T-helper 2 cell treated with Interferon-gamma antibody and Interleukin-4, amounts not matched to agents 5 μg/mL and 100 μg/mL, for 36 hours (primary cell): ENCODE results near the gene ZBTB47.

Source experiments
- DNase-seq: peaks from one replicate; pipeline ENCODE4 v3.0.0; 2021; ENCODE audit warnings: low spot score
- H3K27ac Mint-ChIP-seq: one replicate; pipeline ENCODE4 v1.8.0; 2021; ENCODE audit warnings: mild to moderate bottlenecking, mixed read lengths
- H3K27me3 Mint-ChIP-seq: one replicate; pipeline ENCODE4 v1.8.0; 2021; ENCODE audit warnings: low read depth, mixed read lengths
- H3K36me3 Mint-ChIP-seq: one replicate; pipeline ENCODE4 v1.8.0; 2021; ENCODE audit warnings: low read depth, mixed read lengths
- H3K4me1 Mint-ChIP-seq: one replicate; pipeline ENCODE4 v1.8.0; 2021; ENCODE audit warnings: low read depth, mixed read lengths
- H3K4me3 Mint-ChIP-seq: one replicate; pipeline ENCODE4 v1.8.0; 2022; ENCODE audit warnings: mild to moderate bottlenecking, moderate library complexity, mixed read lengths
- H3K9me3 Mint-ChIP-seq: one replicate; pipeline ENCODE4 v1.8.0; 2021; ENCODE audit warnings: mixed read lengths

Gene ZBTB47

DNA sequence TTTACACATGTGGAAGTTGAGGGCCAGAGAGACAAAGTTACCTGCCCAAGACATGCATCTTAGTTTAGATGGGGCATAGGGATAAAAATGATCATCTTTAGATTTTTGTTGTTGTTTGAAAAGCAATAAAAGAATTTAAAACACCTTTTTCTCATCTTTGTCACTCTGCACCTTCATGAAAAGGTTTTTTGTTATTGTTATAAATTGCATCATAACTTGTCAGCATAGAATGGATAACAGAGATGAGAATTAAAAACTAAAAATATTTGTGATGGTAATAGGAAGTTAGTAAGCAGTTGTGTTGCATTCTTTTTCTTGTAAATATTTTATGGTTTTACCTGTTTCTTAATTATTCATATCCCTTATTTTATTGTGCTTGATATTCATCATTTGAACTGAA, 13.4 kb upstream of the ZBTB47 start:
- H3K4me1 Mint-ChIP-seq = peaks cover 7% of the 10 kb centered on the region
- no peak overlapping the region for H3K27ac Mint-ChIP-seq
- no peak for DNase-seq
- H3K27me3 Mint-ChIP-seq = no peaks in the 10 kb centered on the region
- H3K4me3 Mint-ChIP-seq = no peak overlapping the region
- no peaks in the 10 kb centered on the region for H3K9me3 Mint-ChIP-seq
- peaks cover 36% of the 10 kb centered on the region for H3K36me3 Mint-ChIP-seq

DNA sequence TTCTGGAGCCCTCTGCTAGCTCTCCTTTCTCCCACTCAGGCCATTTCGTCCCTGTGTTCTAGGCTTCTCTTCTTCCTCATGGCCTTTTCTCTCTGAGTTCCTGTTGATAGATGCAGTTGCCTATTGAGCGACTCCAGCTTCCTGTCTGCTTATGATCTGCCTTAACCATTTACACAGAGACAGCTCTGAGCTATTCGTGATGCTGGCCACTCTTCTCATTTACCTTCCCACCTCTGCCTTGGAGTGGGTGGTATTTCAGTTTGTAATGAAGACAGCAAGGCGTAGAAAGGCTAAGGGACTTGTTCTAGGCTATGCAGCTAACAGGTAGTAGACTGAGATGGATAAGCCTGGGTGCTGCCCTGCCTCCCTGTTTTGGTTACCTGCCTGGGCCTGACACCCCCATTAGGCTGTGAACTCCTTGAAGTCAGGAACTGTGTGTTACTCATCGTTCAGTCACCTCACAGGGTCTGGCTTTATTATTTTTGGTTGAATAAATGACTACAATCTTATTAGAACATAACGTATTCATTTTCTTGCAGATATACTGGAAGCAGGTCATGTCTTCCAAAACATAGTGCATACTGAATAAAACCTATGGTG, 12.6 kb upstream of the ZBTB47 start:
- Mint-ChIP-seq H3K9me3 (no peaks in the 10 kb centered on the region), H3K36me3 (peaks cover 36% of the 10 kb centered on the region), H3K27ac (peak overlapping the region; percentile 55), H3K27me3 (no peaks in the 10 kb centered on the region), H3K4me1 (peaks cover 6% of the 10 kb centered on the region), H3K4me3 (peak overlapping the region; percentile 31)
- DNase-seq = no peak

DNA sequence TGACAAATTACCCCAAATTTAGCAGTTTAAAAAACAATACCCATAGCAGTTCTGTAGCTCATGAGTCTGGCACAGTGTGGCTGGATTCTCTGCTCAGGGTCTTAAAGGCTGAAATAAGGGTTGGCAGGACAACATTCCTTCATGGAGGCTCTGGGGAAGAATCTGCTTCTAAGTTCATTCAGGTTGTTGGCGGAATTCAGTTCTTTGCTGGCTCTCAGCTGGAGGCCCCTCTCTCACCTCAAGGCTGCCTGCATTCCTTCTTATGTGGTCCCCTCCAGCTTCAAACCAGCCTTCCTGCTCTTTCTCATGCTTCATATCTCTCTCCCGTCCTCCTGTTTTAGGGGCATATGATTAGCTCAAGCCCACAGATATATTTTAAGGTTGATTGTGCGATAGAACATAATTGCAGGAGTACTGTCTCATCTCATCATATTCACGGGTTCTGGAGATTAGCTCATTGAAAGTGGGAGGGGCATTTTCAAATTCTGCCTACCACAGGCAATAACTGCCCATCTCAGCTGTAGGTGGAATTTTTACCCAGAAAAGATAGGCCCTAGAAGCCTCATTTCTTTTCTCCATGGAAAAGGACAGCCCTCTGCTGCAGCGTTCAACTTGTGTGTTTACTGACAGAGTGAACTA, 5.6 kb upstream of the ZBTB47 start:
- Mint-ChIP-seq H3K27ac (no peak overlapping the region), H3K27me3 (peaks cover under 1% of the 10 kb centered on the region), H3K4me3 (no peak overlapping the region), H3K9me3 (no peaks in the 10 kb centered on the region), H3K36me3 (peaks cover 34% of the 10 kb centered on the region), H3K4me1 (peaks cover 5% of the 10 kb centered on the region)
- no peak for DNase-seq

DNA sequence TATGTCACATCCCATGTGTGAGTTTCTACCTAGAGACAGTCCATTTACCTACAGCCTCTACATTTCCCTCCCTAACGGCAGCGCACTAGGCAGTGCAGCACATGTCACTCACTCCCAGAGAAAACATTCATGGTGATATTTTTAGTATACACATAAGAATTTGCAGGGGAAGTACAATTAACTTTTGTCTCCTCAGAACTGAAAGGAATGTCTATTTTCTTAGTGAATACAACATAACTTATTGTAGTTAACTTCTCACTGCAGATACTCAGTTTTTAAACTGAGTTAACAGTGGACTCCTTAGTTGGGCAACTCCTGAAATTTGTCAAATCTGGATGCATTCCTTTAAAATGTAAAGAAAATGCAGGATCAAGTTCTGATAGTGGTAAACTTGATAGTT, 4.5 kb upstream of the ZBTB47 start:
- no peak for DNase-seq
- Mint-ChIP-seq H3K27me3 (peaks cover 11% of the 10 kb centered on the region), H3K36me3 (peaks cover 25% of the 10 kb centered on the region), H3K4me1 (peaks cover 13% of the 10 kb centered on the region), H3K27ac (no peak overlapping the region), H3K9me3 (no peaks in the 10 kb centered on the region), H3K4me3 (no peak overlapping the region)

DNA sequence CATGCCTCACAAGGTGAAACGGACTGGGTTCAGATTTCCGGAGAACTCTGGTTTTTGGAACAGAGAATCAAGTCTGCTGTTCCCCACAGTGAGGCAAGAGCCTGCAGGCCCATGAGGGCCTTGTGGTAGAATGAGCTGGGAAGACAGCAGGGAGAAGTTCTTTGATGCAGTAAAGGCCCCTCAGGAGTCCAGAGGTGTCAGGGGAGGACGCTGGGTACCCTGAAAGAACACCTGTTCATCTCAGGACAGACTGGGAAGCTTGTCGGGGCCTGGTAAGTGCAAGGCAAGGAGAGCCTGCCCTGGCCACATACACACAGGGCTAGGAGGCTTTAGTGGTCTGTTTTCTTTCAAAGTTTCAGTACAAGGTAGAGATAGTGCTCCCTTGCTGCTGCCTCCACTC, 3.7 kb upstream of the ZBTB47 start:
- H3K4me1 Mint-ChIP-seq = peaks cover 13% of the 10 kb centered on the region
- peaks cover 21% of the 10 kb centered on the region for H3K36me3 Mint-ChIP-seq
- no peak overlapping the region for H3K4me3 Mint-ChIP-seq
- peaks cover 11% of the 10 kb centered on the region for H3K27me3 Mint-ChIP-seq
- DNase-seq = no peak
- no peaks in the 10 kb centered on the region for H3K9me3 Mint-ChIP-seq
- H3K27ac Mint-ChIP-seq = no peak overlapping the region

DNA sequence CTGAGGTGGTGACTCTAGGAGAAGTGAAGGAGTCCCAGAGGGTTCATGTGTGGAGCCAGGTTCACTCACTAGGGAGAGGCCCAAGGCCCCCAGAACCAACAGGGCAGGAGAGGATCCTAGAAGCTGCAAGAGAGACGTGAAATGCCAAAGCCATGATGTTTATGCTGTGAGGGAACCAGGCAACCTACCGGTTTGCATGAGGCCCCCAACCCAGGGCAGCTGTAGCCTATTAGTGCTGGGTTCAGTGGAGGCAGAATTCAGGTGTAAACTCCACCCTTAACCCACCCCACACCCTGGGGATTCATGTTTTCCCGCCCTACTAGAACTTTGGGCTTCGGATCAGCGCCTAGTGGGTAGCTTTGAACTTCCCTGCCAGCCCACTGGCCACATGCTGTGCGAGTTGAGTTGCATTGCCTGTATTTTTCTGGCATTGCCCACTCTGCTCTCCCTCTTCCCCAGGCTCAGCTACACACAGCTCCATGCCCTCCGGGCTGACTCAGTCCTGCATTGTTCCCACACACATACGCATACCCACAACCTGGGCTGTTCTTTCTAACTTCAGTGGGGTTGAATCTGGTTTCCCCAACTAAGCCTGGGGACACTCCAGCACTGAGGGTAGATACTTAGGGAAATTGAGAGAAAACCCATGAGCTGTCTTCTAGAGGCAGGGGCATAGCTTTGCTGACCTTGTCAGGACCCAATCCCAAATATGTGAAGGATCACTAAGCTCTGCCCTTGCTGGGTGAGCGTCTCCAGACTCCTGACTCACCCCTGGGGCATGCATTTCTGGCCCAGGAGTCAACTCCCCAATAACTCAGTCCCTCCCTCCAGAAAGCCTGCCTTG, 2.0 kb upstream of the ZBTB47 start:
- H3K9me3 Mint-ChIP-seq = no peaks in the 10 kb centered on the region
- H3K4me1 Mint-ChIP-seq = peaks cover 13% of the 10 kb centered on the region
- no peak overlapping the region for H3K4me3 Mint-ChIP-seq
- no peak for DNase-seq
- peaks cover 17% of the 10 kb centered on the region for H3K36me3 Mint-ChIP-seq
- H3K27ac Mint-ChIP-seq = no peak overlapping the region
- peaks cover 21% of the 10 kb centered on the region for H3K27me3 Mint-ChIP-seq

DNA sequence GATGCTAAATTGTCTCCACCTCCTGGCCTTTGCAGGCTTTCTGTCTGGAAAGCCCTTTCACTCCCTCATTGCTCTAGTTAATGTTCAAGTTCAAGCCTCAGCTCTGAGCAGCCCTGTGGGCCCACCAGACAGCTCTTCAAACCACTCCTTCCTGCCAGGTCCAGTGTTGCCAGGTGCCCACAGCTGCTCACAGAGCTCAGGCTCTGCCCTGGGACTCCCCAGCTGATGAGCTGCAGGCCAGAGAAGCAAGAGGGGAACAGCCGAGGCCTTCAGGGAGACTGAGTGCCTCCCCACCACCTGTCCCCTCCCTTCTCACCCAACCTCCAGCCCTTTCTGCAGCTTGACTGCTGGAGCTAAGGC, 1.3 kb upstream of the ZBTB47 start:
- Mint-ChIP-seq H3K27ac (no peak overlapping the region), H3K4me3 (no peak overlapping the region), H3K9me3 (no peaks in the 10 kb centered on the region), H3K36me3 (peaks cover 11% of the 10 kb centered on the region), H3K27me3 (peaks cover 22% of the 10 kb centered on the region), H3K4me1 (peaks cover 13% of the 10 kb centered on the region)
- DNase-seq = no peak

DNA sequence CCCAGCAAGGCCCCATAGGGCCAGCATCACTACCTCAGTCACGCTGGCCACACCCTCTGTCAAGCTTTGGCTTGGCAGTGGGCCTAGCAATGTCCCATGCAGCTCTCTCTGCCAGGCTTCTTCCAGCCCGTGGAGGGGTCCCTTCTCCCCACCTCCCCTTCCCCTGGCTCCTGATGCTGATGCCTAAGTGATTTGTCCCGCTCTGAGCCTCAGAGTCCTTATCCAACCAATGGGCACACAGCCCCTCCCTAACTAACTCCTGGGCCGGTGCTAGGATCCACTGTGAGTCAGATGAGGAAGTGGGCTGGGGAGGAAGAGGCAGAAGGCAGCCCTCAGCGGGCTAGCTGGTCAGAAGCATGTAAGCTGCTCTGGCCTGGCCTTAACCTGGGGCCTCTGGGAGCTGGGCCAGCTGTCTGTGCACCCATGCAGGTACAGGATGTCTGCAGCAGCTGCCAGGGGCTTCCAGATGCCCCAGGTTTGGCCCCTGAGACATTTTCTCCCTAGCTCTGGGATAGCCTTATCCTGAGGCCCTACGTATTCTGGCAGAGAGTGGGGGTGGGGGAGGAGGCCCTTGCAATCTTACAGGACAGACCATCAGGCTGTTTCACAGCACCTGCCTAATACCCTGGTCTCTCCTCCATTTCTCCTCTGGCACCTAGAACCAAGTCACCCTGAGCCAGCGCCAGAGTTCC, 740 bp upstream of the ZBTB47 start:
- Mint-ChIP-seq H3K27me3 (peaks cover 22% of the 10 kb centered on the region), H3K4me1 (peaks cover 13% of the 10 kb centered on the region), H3K36me3 (peaks cover 8% of the 10 kb centered on the region), H3K9me3 (no peaks in the 10 kb centered on the region), H3K27ac (no peak overlapping the region), H3K4me3 (peak overlapping the region; percentile 62)
- DNase-seq = no peak

DNA sequence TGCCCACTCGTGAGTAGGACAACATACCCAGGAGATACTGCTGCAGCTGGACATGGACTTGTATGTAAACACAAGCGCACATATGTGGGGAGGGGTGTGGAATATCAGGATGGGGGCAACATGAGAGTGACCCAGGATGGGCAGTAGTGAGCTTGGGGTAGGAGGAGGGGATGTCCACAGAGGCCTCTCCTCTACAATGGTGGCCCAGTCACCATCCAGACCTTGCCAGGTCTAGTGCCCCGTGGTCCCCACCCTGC, 266 bp upstream of the ZBTB47 start:
- no peaks in the 10 kb centered on the region for H3K9me3 Mint-ChIP-seq
- no peak for DNase-seq
- H3K36me3 Mint-ChIP-seq = peaks cover 5% of the 10 kb centered on the region
- H3K4me1 Mint-ChIP-seq = peaks cover 10% of the 10 kb centered on the region
- peak overlapping the region; percentile 62 for H3K4me3 Mint-ChIP-seq
- H3K27ac Mint-ChIP-seq = no peak overlapping the region
- H3K27me3 Mint-ChIP-seq = peaks cover 22% of the 10 kb centered on the region

DNA sequence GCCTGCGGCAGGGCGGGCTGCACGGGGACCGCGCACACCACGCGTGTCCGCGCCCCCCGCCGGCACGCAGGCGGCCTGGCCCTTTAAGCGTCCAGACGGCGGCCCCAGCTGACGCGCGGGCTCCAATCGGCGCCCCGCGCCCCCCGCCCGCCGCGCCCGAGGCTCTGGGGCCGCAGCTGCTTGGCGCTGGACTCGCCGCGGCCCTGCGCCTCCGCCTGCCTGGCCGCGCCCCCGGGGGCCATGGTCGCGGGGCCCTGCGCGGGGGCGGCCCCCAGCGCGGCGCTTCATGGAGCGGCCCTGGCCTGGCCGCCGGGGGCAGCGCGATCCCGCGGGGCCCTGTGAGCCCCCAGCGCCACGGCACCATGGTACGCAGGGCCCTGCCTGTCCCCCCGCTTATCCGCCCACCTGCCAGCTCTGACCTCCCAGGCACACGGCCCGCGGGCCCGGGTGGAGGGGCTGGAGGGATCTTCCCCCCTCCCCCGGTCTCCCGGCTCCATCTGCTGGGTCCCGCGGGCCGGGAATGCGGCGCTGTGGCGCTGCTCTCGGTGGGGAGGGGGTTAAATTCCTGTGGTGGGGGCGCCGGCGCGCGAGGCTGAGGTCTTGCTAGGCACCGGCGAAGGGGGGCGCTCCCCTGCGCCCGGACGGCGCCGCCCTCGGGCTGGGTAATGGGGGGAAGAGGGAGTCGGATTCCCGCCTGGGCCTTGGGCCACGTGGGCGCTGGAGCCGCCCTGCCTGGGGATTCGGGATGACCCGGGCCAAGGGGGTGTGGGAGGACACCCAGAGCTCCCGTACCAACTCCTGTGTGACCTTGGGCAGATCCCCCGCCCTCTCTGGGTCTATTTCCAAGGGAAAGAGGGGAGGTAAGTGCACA, 1.1 kb downstream of the ZBTB47 start:
- no peaks in the 10 kb centered on the region for H3K9me3 Mint-ChIP-seq
- peak overlapping the region; percentile 34 for H3K4me3 Mint-ChIP-seq
- peaks cover 22% of the 10 kb centered on the region for H3K27me3 Mint-ChIP-seq
- no peak overlapping the region for H3K27ac Mint-ChIP-seq
- peaks cover 10% of the 10 kb centered on the region for H3K4me1 Mint-ChIP-seq
- H3K36me3 Mint-ChIP-seq = no peaks in the 10 kb centered on the region
- DNase-seq = no peak

DNA sequence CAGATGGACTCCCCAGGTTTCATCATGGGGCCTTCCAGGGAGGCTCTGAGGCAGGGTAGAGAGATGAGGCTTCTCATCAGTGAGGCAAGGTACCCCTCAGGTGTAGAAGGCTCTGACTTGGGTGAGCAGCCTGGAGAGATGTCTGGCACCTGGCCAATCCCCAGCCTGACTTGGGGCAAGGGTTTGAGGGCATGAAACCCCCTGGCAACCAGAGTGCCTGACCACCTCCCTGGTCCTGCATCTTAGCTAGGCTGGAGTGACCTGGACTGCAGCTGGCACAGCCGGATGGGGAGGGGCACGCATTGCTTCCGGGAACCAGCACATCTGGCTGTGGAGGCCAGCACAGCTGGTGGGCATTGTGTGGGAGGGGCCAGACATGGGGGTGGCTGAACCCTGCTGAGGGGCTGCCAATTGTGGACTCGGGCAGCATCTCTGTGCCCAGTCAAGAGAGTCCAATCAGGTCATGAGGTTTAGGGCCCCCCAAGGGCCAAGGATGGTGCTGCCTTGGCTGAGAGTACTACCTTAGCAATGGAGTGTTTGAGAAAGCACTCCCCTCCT, 1.9 kb downstream of the ZBTB47 start:
- H3K9me3 Mint-ChIP-seq = no peaks in the 10 kb centered on the region
- H3K36me3 Mint-ChIP-seq = no peaks in the 10 kb centered on the region
- no peak for DNase-seq
- peaks cover 22% of the 10 kb centered on the region for H3K27me3 Mint-ChIP-seq
- H3K4me3 Mint-ChIP-seq = no peak overlapping the region
- H3K4me1 Mint-ChIP-seq = peaks cover 10% of the 10 kb centered on the region
- no peak overlapping the region for H3K27ac Mint-ChIP-seq

DNA sequence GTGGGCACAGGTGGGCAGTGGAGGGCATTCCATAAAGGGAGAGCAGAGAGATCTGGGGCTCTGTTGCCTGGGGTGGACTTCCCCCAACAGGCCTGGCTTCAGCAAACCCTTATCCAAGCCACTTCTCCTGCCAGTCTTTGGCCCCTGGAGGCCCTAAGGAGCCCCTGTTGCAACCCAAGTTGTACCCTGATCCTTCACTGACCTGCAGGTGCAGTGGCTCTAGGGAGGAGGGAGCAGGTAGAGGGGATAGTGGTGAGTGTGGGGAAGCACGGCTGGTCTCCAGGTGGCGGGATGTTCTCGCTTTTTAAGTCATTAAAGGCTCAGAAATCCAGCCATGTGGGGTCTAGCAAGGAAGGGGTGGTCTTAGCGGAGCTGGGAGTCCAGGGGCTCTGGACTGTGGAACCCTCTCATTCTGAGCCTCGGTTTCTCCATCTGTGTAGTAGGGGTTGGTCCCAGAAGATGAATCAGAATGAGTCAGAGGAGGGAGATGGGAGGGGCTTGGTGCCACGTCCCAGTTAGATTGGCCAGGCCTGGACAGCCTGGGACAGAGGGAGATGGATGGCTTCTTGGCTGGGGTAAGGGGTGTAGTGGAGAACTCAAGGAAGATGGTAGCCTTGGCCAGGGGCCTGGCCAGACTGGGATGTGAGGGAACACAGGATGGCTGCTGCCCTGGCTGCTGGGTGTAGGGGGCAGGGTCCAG, 2.6 kb downstream of the ZBTB47 start:
- peak overlapping the region; percentile 36 for H3K27ac Mint-ChIP-seq
- H3K36me3 Mint-ChIP-seq = no peaks in the 10 kb centered on the region
- DNase-seq = no peak
- H3K4me1 Mint-ChIP-seq = peaks cover 10% of the 10 kb centered on the region
- H3K9me3 Mint-ChIP-seq = no peaks in the 10 kb centered on the region
- no peak overlapping the region for H3K4me3 Mint-ChIP-seq
- peaks cover 22% of the 10 kb centered on the region for H3K27me3 Mint-ChIP-seq
